Neutrophil (primary cell): Measurements from ENCODE around the gene MAU2.

Experiments used
- H3K27ac ChIP-seq: fragments of 200-600 bp; sonication (generic); 2 replicates; pipeline ENCODE4 v1.5.1; 2016; ENCODE audit warnings: mild to moderate bottlenecking, moderate library complexity
- H3K27me3 ChIP-seq: fragments of 200-600 bp; sonication (generic); 2 replicates; pipeline ENCODE4 v1.6.0; 2016; ENCODE audit warnings: mild to moderate bottlenecking
- H3K36me3 ChIP-seq: fragments of 200-600 bp; sonication (generic); 2 replicates; pipeline ENCODE4 v1.5.1; 2017
- H3K4me1 ChIP-seq, 2 experiments: fragments of 200-600 bp in 1 of 2; sonication (generic) in 1 of 2; 1 replicate in 1 of 2; 2 replicates in 1 of 2; pipeline versions ENCODE4 v1.5.1 to v1.6.1; 2013 to 2016; ENCODE audit warnings: low read depth in 1 of 2, low read length in 1 of 2, mild to moderate bottlenecking in 1 of 2, moderate library complexity in 1 of 2; ENCODE audit not compliant: control insufficient read depth in 1 of 2, insufficient read depth in 1 of 2
- H3K4me3 ChIP-seq, 2 experiments: fragments of 200-600 bp in 1 of 2; sonication (generic) in 1 of 2; 1 replicate in 1 of 2; 2 replicates in 1 of 2; pipeline ENCODE4 v1.5.1; 2013 to 2016; ENCODE audit warnings: low read depth in 1 of 2, low read length in 1 of 2, mild to moderate bottlenecking in 1 of 2, moderate library complexity in 1 of 2
- H3K9me3 ChIP-seq: fragments of 200-600 bp; sonication (generic); 2 replicates; pipeline ENCODE4 v1.5.1; 2016
- CTCF ChIP-seq: fragments of 200-600 bp; sonication (generic); IDR thresholded peaks from 2 replicates; pipeline ENCODE4 v1.5.1; 2016; ENCODE audit warnings: antibody characterized with exemption

MAU2 gene

GRCh38 chr19:19324059-19324770, 3.6 kb downstream of the MAU2 start:
- peaks cover 62 to 79% of the 10 kb centered on the region in 2 experiments for H3K4me1 ChIP-seq
- H3K27me3 ChIP-seq: no peaks in the 10 kb centered on the region
- no peak overlapping the region for H3K4me3 ChIP-seq
- no peak for TF ChIP-seq CTCF
- H3K27ac ChIP-seq: peak overlapping the region; percentile 95
- H3K9me3 ChIP-seq: no peaks in the 10 kb centered on the region
- peaks cover 30% of the 10 kb centered on the region for H3K36me3 ChIP-seq

- no peak for TF ChIP-seq CTCF
- peak overlapping the region in 1 of 2 experiments; percentile 56 for H3K4me3 ChIP-seq
- H3K36me3 ChIP-seq: peaks cover 51% of the 10 kb centered on the region
- H3K27me3 ChIP-seq: no peaks in the 10 kb centered on the region
- H3K9me3 ChIP-seq: no peaks in the 10 kb centered on the region
- H3K27ac ChIP-seq: peak overlapping the region; percentile 91
- peaks cover 58 to 67% of the 10 kb centered on the region in 2 experiments for H3K4me1 ChIP-seq
Measured at GRCh38 chr19:19327672-19328071, 7.0 kb downstream of the MAU2 start.

- Histone ChIP-seq H3K27me3 (no peaks in the 10 kb centered on the region), H3K9me3 (no peaks in the 10 kb centered on the region), H3K4me1 (peaks cover 43 to 52% of the 10 kb centered on the region in 2 experiments), H3K36me3 (peaks cover 55% of the 10 kb centered on the region), H3K4me3 (peak overlapping the region; percentile 53 to 56), H3K27ac (peak overlapping the region; percentile 91)
- TF ChIP-seq CTCF: no peak
Measured at GRCh38 chr19:19329126-19329525, 8.5 kb downstream of the MAU2 start.

- Histone ChIP-seq H3K27ac (no peak overlapping the region), H3K4me3 (no peak overlapping the region), H3K4me1 (peaks cover 13% of the 10 kb centered on the region in 2 experiments), H3K9me3 (no peaks in the 10 kb centered on the region), H3K27me3 (no peaks in the 10 kb centered on the region), H3K36me3 (peaks cover 86% of the 10 kb centered on the region)
- TF ChIP-seq CTCF: no peak
Measured at GRCh38 chr19:19334063-19334988, 13.7 kb downstream of the MAU2 start.

- Histone ChIP-seq H3K9me3 (no peaks in the 10 kb centered on the region), H3K36me3 (peaks cover 93% of the 10 kb centered on the region), H3K27me3 (no peaks in the 10 kb centered on the region), H3K4me1 (peaks cover 6 to 7% of the 10 kb centered on the region in 2 experiments), H3K4me3 (no peak overlapping the region), H3K27ac (no peak overlapping the region)
- no peak for TF ChIP-seq CTCF
Measured at GRCh38 chr19:19334989-19335344, 14.3 kb downstream of the MAU2 start.
